GM12873 (cell line): ENCODE data around the gene PFKFB1.

Experiments used
- TF ChIP-seq, protein P1 (sequence below): IDR thresholded peaks from 2 replicates; pipeline ENCODE4 v1.5.1; 2012; ENCODE audit warnings: low read depth, mild to moderate bottlenecking, moderate library complexity, low read length, control low read depth; ENCODE audit not compliant: insufficient read depth; ENCODE audit errors: missing control alignments

Gene PFKFB1

DNA sequence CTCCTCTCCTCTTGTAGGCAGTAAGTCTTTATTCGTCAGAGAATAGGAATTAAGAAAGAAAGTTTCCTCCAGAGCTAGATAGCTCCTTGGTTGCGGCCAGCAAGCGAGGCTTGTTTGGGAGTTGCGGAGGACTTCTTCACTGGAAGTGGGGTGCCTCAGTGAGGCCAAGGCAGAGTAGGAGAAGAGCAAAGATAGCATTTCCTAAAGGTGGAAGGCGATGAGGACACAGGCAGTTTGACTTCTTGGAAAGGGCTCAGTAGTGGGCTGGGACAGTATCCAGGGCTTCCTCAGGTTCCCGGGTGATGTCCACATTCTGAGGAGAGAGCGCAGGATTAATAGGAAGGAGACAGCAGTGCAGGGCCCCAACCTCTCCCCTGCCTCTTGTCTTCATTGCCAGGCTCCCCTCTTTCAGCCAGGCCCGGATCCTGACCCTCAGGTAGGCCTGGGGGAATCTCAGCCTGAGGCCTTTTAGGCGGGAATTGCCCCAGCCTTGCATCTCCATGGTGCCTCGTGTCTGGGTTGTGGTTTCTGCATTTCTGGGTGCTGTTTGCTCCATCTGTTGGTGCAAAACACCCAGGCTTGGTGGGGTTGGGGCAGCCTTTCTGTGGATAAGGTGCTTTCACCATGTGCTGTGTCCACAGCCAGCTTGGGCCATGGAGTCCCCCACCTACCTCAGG, 60.7 kb downstream of the PFKFB1 start:
- TF ChIP-seq, protein P1, sequence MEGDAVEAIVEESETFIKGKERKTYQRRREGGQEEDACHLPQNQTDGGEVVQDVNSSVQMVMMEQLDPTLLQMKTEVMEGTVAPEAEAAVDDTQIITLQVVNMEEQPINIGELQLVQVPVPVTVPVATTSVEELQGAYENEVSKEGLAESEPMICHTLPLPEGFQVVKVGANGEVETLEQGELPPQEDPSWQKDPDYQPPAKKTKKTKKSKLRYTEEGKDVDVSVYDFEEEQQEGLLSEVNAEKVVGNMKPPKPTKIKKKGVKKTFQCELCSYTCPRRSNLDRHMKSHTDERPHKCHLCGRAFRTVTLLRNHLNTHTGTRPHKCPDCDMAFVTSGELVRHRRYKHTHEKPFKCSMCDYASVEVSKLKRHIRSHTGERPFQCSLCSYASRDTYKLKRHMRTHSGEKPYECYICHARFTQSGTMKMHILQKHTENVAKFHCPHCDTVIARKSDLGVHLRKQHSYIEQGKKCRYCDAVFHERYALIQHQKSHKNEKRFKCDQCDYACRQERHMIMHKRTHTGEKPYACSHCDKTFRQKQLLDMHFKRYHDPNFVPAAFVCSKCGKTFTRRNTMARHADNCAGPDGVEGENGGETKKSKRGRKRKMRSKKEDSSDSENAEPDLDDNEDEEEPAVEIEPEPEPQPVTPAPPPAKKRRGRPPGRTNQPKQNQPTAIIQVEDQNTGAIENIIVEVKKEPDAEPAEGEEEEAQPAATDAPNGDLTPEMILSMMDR: no peak

DNA sequence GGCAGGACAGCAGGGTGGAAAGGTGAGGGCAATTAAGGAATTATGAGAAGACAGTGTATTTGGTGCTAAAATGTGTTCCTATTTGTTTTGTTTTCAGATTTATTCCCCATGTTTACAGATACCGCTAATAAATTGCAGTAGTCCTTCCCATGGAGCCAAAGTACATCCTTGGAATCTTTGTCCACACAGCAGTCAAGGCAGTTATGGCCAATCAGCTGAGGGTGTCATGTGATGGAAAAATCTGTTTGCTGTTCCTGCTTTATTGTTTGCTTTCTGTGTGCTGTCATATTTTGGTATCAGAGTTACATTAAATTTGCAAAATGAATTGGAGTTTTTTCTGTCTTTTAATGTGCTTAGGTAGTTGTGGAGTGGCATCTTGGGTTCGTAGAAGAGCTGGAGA, 62.9 kb downstream of the PFKFB1 start:
- TF ChIP-seq, protein P1: no peak

DNA sequence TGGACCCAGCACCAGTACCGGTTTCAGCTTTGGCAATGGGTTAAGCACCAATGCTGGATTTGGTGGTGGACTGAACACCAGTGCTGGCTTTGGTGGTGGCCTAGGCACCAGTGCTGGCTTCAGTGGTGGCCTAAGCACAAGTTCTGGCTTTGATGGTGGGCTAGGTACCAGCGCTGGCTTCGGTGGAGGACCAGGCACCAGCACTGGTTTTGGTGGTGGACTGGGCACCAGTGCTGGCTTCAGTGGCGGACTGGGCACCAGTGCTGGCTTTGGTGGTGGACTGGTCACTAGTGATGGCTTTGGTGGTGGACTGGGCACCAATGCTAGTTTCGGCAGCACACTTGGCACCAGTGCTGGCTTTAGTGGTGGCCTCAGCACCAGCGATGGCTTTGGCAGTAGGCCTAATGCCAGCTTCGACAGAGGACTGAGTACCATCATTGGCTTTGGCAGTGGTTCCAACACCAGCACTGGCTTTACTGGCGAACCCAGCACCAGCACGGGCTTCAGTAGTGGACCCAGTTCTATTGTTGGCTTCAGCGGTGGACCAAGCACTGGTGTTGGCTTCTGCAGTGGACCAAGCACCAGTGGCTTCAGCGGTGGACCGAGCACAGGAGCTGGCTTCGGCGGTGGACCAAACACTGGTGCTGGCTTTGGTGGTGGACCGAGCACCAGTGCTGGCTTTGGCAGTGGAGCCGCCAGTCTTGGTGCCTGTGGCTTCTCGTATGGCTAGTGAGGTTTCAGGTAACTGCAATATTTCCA, 63.5 kb downstream of the PFKFB1 start:
- TF ChIP-seq, protein P1: no peak

DNA sequence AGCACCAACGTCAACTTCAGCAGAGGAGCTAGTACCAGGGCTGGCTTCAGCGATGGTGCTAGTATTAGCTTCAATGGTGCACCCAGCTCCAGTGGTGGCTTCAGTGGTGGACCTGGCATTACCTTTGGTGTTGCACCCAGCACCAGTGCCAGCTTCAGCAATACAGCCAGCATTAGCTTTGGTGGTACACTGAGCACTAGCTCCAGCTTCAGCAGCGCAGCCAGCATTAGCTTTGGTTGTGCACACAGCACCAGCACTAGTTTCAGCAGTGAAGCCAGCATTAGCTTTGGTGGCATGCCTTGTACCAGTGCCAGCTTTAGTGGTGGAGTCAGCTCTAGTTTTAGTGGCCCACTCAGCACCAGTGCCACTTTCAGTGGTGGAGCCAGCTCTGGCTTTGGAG, 65.1 kb downstream of the PFKFB1 start:
- TF ChIP-seq, protein P1: no peak

DNA sequence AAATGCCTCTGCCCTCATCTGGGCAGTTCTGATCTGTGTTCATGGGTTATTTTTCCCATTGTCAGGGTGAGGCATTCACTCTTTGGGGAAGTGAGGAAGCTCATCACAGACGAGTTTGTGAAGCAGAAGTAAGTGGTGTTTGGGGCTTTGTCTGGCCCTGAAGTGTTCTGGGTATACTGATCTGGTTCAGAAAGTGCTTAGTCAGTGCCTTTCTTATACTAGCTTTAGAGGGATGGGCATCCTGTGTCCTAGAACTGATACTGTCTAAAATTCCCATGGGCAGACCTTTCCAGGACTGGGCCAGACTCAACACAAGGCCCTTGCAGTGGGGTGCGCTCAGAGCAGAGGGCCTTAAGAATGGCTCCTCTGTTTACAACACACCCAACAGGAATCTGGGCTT, 67.0 kb downstream of the PFKFB1 start:
- TF ChIP-seq, protein P1: no peak

DNA sequence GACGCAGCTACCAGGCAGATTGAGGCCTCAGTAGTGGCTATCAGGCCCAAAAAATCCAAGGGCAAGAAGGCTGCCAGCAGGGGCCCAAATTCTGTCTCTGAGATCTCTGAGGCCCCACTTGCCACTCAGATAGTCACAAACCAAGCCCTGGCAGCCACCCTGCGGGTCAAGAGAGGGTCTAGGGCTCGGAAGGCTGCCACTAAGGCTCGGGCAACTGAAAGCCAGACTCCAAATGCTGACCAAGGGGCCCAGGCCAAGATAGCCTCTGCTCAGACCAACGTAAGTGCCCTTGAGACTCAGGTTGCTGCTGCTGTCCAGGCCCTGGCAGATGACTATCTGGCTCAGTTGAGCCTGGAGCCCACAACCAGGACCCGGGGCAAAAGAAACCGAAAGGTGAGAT, 70.6 kb downstream of the PFKFB1 start:
- TF ChIP-seq, protein P1: no peak

DNA sequence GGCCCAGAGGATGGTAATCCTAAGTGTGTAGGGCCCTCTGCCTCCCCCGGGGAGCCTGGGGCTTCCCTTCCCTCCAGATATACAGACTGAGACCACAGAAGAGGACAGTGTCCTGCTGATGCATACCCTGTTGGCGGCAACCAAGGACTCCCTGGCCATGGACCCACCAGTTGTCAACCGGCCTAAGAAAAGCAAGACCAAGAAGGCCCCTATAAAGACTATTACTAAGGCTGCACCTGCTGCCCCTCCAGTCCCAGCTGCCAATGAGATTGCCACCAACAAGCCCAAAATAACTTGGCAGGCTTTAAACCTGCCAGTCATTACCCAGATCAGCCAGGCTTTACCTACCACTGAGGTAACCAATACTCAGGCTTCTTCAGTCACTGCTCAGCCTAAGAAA, 71.4 kb downstream of the PFKFB1 start:
- TF ChIP-seq, protein P1: no peak
